Fibroblast of skin of right quadriceps (primary cell): ENCODE data around the gene CSK.

Experiments used
- DNase-seq: peaks from one replicate; pipeline ENCODE4 v3.0.0-alpha.2; 2013

CSK gene

DNA sequence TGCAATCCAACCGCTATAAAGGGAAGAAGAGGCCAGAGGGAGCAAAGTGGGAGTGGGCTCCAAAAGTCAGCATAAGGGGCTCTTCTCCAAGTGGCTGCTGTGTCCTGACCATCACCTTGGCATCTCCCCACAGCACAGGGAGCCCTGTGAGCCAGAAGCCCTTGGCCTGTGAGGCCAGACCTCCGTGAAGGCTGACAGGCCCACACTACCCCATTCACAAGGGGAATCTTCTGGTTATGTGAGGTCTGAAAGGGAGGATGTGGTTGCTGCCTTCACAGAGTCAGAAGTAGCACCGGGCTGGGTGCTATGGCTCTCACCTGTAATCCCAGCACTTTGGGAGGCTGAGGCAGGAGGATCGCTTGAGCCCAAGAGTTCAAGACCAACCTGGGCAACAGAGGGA, 63.7 kb downstream of the CSK start:
- no peak for DNase-seq

DNA sequence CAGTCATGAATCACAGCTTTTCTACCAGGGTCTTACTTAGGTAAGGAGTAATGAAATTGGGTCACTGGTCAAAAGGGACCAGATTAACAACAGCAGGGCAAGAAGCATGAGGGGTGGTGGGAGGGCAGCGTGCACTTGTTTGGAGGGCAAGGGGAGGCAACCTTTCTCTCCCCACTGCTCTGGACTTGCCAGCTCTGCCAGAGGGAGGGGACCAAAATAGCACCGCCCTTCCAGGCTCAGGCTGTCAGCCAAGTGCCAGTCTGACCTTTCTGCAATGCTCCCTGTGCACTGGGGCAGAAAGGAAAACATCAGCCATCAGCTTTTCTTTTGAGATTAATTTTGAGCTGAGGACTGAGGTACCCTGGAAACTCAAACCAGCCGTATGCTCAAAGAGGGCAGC, 65.6 kb downstream of the CSK start:
- no peak for DNase-seq

DNA sequence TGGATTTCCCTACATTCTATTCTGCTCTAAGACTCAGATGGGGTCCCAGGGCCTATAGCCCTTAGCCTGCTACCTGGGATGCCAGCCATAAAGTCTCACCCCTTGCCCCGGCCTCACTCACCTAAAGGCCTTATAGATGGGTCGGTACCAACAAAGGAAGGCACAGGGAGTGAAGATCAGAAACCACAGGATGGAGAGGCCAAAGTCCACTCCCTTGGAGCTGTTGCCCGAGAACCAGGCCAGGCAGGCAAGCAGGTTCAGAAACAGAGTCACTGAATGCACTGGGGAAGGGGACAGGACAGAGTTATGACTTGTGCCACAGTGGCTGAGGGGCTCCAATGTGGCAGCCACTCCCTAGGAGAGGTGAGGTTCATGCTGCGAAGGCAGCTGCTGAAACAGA, 68.5 kb downstream of the CSK start:
- DNase-seq: no peak

DNA sequence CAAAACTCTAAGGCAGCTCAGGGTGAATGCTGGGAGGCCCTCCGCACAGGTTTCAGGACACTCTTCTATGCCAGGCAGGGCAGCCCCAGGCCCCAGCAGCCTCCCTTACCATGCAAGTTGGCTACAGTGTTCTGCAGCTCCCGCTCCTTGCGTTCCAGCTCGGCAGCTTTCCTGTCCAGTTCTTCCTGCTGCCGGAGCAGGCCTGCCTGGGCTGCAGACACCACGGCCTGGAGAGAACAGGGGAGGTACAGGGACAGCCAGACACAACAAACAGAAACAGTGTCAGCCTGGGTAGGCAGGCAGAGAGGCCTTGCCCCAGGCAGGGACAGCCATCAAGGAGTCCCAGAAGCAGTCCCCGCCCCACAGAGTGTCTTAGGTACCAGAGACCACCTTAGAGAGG, 70.1 kb downstream of the CSK start:
- DNase-seq: no peak
